Muscle of arm (tissue), 12 donors: Measurements from ENCODE around the gene ZNF473. TPM values are rescaled to one million over a fixed set of nuclear protein-coding genes. Genes with fewer than 3 reads are reported as not detected.
A peak's percentile ranks its signal among the peaks of the same experiment; 100 is the strongest.

Source experiments
- DNase-seq: peaks from one replicate; pipeline ENCODE4 v3.0.0-alpha.2; 2013
- polyA plus RNA-seq, 12 donors: library from polyadenylated mRNA; unstranded; fragments of 120-200 nt; gene quantifications; one replicate each; pipeline ENCODE4 v1.2.1, GENCODE V29; 2013; ENCODE audit not compliant: insufficient read length in 12 of 12

ZNF473 gene
- polyA plus RNA-seq, 12 donors: 6.2 to 10.8 (median 8.3) TPM; not detected in 1

DNA sequence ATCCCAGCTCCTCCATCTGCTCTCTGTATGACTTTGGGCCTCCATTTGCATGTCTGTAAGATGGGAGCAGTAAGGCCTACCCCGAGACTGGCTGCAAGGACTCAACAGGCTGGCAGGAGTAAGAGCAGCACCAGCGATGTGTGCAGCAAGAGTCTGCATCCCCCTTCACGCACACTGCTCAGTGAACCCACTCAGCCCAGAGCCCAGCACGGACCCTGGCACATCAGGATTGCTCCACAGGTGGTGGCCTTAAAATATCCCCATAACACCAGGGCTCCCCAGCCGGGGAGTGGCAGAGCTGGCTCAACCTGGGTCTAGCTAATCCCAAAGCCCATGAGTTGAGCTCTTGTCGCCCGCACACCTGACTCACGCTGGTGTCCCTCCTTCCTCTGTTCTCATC lies 24.0 kb upstream of the ZNF473 start:
- DNase-seq: no peak

DNA sequence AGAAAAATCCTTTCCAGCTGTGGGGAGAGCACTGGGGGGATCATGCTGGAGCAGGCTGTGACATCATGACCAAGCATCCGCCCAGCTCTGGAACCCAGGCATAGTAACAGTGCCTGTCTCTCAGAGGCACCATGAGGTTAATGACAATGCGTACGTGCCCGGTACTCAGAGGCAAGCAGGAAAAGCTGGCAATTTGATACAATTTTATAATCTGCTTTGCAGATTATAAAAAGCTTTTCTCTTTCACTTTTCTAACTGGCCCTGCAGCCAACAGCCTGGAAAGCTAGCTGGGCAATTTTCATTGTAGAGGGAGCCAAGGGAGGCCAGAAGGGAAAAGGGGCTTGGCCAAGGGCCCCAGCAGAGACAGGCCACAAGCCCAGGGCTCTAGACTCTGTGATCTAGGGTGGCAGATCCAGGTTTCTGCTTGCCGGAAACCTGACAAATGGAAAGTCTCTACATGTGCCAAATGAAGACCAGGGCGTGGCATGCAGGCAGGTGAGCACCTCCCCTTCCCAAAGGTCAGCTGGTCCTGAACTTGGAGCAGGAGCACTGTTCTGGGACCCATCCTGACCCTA lies 23.3 kb upstream of the ZNF473 start:
- no peak for DNase-seq

DNA sequence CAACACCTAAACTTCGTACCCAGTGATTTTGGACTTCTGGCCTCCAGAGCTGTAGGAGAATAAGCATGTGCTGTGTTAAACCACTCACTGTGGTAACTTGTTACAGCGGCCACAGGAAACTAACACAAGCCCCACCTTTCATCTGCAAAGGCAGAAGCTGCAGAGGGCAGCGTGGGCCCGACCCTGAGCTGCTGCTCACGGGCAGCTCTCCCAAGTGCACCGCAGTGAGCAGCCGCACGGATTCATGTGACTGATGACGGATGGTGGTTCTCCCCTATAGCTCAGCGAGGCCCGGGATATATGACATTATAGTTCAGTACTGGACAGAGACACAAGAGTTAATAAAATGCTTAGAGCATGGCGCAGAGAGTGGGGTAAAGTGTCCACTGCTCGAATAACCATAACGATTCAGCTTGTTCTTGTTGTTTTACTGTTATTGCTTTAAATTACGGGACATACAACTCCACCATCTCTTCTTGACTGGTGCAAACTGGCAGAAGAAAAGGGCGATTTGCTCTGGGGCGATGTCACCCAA lies 22.5 kb upstream of the ZNF473 start:
- DNase-seq: no peak

- DNase-seq: no peak
Measured at GRCh38 chr19:50003810-50004419, 21.9 kb upstream of the ZNF473 start.

DNA sequence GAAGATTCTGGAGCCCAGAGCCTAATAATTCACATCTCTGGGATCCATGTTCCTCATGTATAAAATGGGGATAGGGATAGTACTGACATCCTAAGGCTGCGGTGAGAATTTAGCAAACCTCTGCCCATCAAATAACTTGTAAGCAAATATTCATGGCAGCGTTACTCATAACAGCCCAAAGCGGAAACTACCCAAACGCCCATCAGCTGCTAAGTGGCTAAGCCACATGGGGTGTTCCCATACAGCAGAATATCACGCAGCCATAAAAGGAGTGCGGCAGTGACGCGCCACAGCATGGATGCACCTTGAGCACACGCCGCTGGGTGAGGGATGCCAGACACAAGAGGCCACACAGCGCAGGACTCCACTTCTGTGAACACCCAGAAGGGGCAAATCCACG lies 20.4 kb upstream of the ZNF473 start:
- no peak for DNase-seq

- no peak for DNase-seq
Measured at GRCh38 chr19:50007170-50007569, 18.6 kb upstream of the ZNF473 start.

- DNase-seq: no peak
Measured at GRCh38 chr19:50007947-50008346, 17.9 kb upstream of the ZNF473 start.

DNA sequence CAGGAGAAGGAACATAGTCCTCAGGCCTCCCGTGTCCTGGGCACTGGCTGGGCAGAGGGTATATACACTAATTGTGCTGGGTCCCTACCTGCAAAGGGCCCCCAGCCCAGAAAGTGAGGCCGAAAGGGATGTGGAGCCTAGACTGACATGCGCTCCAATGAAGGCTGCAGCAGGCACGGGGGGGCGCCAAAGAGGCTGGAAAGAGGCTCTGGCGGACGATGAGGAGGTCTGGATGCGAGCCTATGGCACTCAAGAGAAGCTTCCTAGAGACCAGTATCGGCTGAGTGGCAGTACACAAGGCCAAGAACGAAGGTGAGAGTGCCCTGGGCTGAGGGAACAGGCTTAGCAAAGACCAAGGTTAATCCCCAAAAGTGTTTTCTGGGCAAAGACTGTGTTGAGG lies 17.3 kb upstream of the ZNF473 start:
- no peak for DNase-seq

GRCh38 chr19:50016225-50016807 lies 9.5 kb upstream of the ZNF473 start:
- no peak for DNase-seq

DNA sequence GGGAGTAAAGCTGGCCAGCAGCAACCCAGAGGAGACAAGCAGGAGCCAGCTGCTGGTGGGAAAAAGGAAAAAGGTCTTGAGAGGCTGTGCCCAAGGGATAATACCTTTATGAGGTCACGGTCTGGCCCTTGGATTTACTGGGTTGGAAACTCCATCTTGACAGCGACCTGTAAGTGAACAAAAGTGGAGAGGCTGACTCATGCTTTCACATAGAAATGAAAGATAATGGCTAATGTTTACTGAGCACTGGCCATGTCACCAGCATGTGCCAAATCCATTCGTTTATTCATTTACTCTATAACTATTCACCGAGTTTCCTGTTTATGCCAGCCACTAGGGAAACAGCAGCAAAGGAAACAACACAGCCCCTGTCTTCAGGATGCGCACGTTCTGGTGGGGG lies 5.3 kb upstream of the ZNF473 start:
- DNase-seq: no peak

- DNase-seq: no peak
Measured at GRCh38 chr19:50022823-50023222, 3.0 kb upstream of the ZNF473 start.

GRCh38 chr19:50024719-50025021 lies 1.1 kb upstream of the ZNF473 start:
- DNase-seq: no peak

GRCh38 chr19:50025022-50025793 lies 597 bp upstream of the ZNF473 start, which contains the start of gene VRK3:
Gene VRK3 (minus strand): TSS chr19:50025372. CDS start chr19:50016162, 9,210 bp downstream.
- DNase-seq: peak; percentile 100

DNA sequence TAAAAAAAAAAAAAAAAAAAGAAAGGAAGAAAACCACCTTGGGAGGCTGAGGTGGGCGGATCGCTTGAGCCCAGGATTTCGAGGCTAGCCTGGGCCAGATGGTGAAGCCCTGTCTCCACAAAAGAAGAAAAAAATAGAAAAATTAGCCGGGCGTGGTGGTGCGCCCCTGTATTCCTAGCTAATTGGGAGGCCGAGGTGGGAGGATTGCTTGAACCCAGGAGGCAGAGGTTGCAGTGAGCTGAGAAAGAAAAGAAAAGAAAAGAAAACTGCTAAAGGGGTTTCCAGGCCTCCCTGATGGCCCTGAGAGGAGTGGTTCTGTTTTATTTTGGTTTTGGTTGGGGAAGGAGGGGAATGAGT lies 723 bp downstream of the ZNF473 start:
- DNase-seq: no peak

GRCh38 chr19:50030225-50030624 lies 4.4 kb downstream of the ZNF473 start:
- DNase-seq: no peak

DNA sequence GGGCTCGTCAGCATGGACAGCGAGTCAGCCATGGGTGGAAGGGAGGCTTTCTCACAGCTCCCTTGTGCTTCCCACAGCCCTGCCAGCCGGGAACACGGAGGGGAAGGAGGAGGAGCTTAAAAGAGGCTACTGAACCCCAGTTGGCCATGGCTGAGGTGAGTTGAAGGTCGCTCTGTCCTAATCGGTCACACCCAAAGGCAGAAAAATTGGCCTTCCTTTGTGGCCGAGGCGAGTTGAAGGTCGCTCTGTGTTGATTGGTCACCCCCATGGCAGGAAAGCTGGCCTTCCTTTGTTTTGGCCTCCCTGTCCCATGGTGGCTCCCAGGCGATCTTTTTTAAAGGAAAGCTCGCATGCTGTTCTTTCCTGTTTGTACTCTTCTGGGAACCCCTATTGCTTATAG lies 5.1 kb downstream of the ZNF473 start:
- DNase-seq: no peak

DNA sequence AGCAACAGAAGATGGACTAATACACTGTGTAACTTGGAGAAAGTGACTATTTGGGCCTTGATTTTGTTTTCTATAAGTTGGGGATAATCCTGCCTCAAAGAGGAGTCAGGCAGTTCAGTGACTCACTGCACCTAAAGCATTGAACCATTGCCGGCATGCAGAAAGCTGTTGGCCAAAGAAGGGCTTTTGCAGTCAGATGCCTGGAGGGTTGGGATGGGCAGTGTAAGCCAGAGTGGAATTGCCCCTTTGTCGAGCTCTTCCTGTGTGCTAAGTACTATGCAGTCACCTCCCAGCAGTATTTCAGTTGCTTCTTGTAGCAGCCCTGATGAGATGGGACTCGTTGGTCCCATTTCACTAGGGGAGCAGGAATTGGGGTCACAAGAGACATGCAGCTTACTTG lies 11.1 kb downstream of the ZNF473 start:
- DNase-seq: no peak

DNA sequence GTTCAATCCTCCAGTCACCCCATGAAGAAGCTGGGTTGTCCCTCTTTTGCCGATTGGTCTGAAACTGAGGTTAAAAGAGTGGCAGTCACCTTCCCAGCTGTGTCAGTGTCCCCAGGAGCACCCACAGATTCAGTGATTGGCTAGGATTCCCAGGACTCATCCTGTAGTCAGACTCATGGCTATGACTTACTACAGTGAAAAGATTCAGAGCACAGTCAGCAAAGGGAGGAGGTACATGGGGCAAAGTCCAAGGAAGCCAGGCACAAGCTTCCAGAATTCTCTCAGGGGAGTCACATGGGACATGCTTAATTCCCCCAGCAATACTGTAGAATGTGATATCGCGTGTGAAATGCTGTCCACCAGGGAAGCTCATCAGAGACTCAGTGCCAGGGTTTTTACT lies 14.2 kb downstream of the ZNF473 start:
- no peak for DNase-seq

DNA sequence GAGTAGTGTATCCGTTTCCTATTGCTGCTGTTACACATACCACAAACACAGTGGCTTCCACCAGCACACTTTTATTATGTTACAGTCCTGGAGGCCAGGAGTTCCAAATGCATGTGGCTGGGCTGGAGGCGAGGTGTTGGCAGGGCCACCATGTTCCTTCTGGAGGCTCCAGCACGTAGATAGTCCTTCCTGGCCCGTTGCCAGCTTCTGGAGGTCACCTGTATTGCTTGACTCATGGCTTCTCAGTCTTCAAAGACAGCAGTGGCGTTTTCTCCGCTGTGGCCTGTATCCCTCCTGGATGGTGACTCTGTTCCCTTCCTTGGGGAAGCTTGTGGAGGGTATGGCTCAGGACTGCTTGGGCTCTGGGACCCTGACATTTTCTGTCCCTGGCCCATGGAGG lies 15.2 kb downstream of the ZNF473 start:
- DNase-seq: no peak

GRCh38 chr19:50042363-50043024 lies 16.7 kb downstream of the ZNF473 start:
- no peak for DNase-seq

DNA sequence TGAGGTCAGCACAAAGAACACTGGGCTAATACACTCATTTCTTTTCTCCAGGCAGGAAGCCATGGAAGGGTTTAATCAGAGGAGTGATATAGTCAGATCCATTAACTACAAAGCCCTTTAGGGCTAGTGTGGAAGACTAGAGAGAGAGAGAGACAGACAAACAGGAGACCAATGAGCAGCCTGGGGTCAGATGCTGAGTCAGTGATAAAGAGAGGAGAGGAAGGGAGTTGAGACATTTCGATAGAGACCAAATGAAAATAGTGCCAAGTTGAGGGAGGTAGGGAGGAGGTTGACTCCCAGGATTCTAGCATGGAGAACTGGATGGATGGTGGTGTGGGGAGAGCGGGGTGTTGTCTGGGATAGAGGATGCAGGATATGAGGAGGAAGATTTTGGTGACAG lies 18.2 kb downstream of the ZNF473 start:
- DNase-seq: no peak

- no peak for DNase-seq
Measured at GRCh38 chr19:50044922-50045321, 19.1 kb downstream of the ZNF473 start.
